ENCODE results near the gene ASPM.
A peak's percentile ranks its signal among the peaks of the same experiment; 100 is the strongest.

The ASPM gene, protein sequence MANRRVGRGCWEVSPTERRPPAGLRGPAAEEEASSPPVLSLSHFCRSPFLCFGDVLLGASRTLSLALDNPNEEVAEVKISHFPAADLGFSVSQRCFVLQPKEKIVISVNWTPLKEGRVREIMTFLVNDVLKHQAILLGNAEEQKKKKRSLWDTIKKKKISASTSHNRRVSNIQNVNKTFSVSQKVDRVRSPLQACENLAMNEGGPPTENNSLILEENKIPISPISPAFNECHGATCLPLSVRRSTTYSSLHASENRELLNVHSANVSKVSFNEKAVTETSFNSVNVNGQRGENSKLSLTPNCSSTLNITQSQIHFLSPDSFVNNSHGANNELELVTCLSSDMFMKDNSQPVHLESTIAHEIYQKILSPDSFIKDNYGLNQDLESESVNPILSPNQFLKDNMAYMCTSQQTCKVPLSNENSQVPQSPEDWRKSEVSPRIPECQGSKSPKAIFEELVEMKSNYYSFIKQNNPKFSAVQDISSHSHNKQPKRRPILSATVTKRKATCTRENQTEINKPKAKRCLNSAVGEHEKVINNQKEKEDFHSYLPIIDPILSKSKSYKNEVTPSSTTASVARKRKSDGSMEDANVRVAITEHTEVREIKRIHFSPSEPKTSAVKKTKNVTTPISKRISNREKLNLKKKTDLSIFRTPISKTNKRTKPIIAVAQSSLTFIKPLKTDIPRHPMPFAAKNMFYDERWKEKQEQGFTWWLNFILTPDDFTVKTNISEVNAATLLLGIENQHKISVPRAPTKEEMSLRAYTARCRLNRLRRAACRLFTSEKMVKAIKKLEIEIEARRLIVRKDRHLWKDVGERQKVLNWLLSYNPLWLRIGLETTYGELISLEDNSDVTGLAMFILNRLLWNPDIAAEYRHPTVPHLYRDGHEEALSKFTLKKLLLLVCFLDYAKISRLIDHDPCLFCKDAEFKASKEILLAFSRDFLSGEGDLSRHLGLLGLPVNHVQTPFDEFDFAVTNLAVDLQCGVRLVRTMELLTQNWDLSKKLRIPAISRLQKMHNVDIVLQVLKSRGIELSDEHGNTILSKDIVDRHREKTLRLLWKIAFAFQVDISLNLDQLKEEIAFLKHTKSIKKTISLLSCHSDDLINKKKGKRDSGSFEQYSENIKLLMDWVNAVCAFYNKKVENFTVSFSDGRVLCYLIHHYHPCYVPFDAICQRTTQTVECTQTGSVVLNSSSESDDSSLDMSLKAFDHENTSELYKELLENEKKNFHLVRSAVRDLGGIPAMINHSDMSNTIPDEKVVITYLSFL (N-terminal part only)

DNA sequence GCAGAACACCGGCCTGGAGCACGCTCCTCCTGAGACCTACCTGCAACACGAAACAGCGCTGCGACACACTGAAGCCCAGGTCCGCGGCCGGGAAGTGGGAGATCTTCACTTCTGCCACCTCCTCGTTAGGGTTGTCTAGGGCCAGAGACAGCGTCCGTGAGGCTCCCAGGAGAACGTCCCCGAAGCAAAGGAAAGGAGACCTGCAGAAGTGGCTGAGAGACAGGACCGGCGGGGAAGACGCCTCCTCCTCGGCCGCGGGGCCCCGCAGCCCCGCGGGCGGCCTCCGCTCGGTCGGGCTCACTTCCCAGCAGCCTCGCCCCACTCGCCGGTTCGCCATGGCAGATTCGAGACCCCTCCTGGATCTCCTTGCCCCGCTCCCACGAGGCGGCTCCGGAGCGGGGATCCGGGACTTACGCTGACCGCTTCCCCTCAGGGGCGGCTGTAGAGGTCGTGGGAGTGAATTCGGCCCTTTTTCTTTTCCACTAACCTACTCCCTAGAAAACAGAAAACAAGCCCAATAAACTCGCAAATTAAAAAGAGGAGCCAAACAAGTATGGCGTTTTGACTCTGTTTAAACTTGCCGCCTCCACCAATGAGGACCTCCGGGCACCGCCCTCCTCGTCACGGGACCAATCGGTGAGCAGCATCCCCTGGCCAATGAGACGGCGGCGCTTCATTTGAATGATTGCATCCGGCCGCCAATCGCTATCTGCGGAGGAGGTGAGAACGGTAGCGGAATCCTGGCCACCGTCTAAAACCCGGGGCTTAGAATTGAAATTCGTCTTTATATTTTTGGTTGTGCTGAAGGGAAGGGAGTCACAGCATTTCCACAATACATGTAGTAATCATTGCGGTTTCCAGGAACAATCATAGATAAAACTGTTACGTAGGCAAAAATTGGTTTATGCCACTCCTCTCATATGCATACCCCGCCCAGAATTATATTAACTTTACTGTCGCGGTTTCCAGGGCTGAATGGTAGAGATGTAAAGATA lies at the start of gene ASPM:
Gene ASPM, minus strand, starts transcription at position 569 of the 995 bp plus-strand sequence. Its CDS starts 232 bp downstream, at position 337.
- peak; percentile 96 for DNase-seq (ENCODE audit: low read depth, low spot score)

DNA sequence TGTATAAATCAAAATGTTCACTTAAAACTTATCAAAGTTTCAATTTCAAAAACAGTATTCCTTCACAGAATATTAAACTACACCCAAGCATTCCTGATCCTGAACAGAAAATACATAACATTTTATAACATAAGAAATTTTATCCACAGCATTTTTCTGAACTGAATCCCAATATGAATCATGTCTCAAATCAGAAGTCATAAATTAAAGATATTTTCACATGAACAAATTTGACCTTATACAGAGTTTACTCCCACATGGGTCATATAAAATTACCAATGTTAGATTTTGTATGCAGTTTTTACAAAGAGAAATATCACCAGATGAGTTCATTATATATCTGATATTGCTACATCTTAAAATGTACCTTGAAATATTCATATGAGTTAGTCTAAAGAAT lies 48.6 kb upstream of the ASPM start:
- no peak for DNase-seq (ENCODE audit: low read depth, low spot score)

DNA sequence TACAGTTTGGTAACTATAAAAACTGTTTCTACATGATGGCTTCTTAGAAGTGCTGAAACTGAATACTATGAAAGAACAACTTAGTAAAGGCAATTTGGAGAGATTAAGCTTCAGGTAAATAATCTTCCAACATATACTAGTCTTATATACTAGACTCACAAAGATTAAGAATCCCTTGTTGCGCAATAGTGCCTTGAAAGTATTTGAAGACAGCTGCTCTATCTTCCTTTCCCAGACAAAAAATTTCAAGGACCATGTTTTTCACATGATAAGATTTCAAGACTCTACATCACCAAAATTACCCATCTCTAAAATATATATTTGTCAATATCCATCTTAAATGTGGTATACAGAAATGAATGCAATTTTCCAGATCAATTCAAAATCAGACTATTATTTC lies 37.7 kb upstream of the ASPM start:
- no peak for DNase-seq (ENCODE audit: low read depth, low spot score)

DNA sequence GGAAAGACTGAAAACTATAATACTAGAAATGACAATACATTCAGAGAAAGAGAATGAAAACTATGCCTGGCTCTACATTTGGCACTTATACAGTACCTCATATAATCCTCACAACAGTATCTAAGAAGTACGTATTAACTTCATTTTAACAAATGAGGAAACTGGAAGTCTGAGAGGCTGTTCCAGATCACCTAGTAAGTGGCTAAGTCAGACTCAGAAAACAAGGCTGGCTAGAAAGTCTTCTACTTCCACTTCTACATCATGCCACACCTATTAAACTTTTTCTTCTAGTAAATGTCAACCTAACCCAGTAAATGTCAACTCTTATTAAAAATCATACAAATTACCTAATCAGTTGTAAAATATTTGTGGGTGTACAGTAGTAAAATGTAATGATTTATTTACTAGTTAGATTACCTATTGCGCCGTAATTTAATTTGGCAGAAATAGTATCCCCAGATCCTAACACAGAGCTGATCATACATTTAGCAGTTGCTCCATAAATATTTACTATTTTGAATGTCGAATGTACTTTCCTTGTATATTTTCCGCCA lies 36.8 kb upstream of the ASPM start:
- no peak for DNase-seq (ENCODE audit: low read depth, low spot score)

DNA sequence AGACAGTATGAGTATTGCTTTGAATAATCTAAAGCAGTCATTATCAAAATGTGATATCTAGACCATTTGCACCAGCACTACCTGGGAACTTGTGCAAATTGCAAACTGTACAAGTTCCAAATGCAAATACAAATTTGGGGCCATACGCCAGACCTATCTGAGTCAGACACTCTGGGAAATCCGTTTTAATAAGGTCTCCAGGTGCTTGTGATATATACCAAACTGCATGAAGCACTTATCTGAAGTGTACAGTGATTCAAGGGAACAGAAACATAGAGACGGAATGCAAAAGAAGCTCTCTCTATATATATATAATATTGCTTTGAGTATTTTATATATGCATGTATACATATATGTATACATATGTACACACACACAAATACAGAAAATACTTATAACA lies 36.2 kb upstream of the ASPM start:
- DNase-seq (ENCODE audit: low read depth, low spot score), result no peak

DNA sequence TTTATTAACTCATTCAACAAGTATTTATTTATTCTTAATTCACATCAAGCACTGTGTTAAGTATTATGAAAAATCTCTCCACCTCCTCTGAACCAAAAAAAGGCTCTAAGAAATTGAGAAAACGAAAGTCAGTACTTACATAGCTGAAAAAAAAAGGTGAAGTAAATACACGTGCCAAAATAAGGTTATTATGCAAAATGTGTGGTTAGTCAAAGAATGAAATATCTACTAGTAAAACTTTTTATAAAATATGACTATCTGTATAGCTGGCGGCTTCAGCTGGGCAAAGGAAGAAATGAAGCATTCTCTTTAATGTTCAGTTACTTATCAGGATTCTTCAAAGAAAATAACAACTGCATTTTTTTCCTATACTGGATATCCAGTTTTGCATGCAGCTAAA lies 35.5 kb upstream of the ASPM start:
- no peak for DNase-seq (ENCODE audit: low read depth, low spot score)

DNA sequence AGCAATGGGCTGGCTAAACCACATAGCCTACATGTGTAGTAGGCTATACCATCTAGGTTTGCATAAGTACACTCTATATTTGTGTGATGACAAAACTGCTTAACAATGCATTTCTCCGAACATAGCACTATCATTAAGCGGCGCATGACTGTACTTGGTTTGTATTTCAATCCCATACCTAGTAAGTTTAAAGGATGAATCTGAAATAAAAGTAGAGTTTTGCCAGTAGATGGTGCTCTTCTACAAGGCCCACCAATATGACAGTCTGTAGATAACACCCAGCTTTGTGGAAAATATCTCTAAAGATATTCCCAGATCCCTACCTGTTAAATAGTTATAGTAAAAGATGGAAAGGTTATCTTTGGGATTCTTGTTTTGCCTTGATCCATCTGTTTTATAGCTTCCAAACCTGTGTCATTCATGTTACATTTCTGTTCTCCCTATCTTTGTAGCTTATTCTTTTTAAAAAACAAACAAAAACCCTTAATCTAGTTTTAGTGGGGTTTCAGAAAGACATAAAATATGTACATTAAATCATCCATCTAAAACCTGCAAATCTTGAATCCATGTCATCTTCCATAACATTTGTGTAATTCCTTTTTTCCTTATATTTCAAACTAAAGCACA lies 33.9 kb upstream of the ASPM start:
- no peak for DNase-seq (ENCODE audit: low read depth, low spot score)

DNA sequence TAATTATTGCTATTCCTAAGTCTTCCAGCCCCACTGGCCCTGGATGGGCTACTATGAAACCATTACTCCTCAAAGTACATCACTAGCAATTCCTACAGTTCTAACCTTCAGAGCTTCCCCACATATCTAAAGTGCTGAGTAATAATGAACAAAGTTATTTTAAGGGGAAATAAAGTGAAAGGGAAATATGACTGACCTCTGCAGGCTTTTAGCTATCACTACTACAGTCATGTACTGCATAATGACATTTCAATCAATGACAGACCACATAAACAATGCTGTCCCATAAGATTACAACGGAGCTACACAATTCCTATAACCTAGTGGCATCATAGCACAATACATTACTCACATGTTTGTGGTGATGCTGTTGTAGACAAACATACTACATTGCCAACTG lies 32.5 kb upstream of the ASPM start:
- no peak for DNase-seq (ENCODE audit: low read depth, low spot score)

DNA sequence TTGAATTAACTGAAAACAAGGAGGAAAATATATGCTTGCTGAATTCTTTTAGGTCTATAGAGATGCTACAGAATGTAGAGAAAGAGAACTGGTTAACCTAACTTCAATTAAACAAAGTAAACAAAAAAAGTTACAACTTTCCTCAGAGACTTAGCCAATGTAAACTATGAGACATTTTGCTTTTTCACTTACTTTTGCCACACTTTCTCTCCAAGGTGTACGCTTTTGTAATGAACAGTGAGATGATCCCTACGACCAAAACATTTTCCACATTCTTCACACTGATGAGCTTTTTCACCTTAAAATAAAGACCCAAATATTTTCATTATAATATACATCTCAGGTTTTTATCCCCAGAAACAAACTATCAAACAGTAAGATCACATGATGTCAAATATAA lies 28.3 kb upstream of the ASPM start:
- DNase-seq (ENCODE audit: low read depth, low spot score), result no peak

DNA sequence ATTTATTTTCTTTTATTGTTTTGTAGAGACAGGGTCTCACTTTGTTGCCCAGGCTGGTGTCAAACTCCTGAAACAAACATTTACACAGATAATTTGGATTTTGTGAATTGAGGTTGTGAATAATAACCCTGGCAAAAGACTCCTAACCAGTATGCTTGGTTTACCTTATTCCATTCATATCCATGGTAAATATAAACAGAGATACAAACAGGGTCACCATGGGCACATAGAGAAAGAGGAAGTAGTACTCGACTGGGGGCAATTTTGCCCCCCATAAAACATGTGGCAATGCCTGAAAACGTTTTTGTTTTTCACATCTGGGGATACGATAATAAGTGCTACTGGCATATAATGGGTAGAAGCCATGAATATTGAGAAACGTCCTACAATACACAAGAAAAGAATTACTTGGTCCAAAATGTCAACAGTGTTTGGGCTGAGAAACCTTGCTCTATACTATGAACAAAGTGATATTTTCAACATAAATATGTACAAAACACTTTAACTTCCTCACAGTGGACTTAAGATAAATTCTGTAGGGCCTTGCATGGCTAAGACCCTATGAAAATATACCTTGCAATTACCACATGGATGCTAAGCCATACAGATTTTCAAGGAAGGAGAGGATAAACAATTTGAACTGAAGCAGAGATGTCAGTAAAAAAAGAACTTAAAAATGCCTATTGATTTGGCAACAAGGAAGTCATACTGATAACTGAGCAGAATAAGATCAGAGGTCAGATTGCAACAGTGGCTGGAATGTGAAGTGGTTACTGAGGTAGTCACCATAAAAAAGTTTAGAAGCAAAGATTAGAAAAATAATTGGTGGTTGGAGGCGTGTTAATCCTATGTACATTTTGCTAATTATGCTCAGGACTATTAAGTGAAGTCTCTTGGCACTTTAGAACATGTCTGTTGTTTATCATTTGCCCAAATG lies 27.4 kb upstream of the ASPM start:
- no peak for DNase-seq (ENCODE audit: low read depth, low spot score)

DNA sequence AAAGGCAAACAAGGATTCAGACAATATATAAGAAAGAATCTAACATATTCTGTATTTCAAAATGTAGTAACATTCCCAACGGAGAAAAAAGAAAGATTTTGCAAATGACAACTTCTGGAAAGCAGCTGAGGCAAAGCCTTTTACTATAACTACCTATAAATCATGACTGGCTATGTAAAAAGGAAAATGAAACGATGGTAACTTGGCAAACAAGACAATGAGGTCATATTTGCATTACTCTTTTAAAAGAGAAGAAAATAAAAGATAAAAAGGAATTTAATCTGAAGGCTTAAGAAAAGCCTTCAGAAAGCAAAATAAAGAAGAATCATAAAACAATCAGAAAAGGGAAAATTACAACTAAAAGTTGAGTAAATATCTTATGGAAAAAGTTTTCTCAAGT lies 25.1 kb upstream of the ASPM start:
- no peak for DNase-seq (ENCODE audit: low read depth, low spot score)

DNA sequence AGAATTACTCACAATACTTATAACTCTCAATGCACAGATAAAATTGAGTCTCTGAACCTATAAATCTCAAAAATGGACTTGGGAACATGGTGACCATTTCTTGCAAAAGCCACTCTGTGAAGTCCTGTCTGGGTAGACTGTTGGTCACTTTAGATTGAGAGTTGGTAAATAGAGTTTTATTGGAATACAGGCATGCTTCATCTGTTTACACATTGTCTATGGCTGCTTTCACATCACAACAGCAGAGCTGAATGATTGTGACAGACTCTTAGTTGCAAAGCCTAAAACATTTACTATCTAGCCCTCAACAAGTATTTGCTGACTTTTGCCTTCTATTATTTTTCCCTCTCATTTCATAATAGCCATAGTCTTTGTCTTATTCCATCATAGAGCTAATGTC lies 24.1 kb upstream of the ASPM start:
- no peak for DNase-seq (ENCODE audit: low read depth, low spot score)

DNA sequence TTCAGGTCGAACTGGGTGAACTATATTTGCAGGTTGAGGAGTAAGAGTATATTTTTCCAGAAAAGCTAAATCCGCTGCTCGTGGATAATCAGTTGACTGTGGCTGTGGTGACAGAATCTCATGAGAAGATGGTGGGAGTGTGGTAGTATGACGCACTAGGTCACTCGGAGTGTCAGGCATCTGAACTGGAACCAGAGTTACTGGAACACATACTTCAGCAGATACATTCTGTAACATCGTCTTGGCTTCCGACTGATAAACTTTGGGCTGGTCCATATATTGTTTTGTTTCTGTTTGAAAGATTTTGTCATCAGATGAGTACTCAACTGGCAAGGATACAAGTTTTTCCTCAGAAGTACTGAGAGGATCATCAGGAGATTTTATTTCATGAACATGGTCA lies 13.0 kb upstream of the ASPM start:
- no peak for DNase-seq (ENCODE audit: low read depth, low spot score)

DNA sequence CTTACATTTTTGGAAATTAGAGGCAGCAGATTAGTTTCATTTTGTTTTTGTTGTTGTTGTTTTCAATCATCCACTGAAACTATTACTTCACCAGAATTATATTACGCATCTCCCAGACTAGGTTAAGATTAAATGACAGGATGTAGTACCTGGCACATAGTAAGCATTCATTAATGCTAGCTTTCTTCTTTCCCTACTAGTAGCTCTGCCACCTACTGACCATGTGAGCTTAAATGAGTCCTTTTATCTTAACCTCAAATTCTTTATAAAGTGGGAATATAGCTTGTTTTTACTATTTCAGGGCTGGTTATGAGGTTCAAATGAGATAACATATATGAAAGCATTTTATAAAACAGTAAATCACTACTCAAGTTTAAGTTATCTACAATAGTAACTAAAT lies 10.2 kb upstream of the ASPM start:
- DNase-seq (ENCODE audit: low read depth, low spot score), result no peak

DNA sequence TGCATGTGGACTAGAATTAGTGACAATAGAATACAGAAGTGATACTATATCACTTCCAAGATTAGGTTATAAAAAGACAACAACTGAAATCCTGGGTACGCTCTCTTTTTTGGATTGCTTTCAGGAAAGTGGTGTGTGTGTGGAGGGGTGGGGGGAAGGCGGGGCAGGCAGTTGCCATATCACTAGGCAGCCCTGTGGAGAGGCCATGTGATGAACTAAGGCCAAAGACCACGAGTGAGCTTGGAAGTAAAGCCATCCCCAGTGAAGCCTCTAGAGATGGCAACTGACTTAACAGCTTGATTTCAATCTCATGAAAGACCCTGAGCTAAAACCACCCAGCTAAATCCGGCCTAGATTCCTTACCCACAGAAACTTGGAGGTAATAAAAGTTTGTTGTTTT lies 6.2 kb upstream of the ASPM start:
- no peak for DNase-seq (ENCODE audit: low read depth, low spot score)

DNA sequence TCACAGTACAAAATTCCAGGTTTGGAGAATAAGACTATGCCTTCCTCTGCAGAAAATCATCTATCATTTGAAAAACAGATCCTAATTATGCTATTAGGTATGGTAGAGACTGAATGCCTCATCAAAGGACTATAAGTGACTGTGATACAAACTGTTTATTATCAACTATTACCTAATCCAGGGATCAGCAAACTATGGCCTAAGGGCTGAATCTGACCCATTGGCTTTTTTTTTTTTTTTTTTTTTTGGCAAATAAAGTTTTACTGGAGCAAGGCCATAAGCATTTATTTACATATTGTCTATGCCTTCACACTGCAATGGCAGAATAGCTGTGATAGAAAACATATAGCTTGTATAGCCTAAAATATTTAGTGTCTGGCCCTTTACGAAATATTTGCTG lies 4.7 kb upstream of the ASPM start:
- DNase-seq (ENCODE audit: low read depth, low spot score), result no peak

DNA sequence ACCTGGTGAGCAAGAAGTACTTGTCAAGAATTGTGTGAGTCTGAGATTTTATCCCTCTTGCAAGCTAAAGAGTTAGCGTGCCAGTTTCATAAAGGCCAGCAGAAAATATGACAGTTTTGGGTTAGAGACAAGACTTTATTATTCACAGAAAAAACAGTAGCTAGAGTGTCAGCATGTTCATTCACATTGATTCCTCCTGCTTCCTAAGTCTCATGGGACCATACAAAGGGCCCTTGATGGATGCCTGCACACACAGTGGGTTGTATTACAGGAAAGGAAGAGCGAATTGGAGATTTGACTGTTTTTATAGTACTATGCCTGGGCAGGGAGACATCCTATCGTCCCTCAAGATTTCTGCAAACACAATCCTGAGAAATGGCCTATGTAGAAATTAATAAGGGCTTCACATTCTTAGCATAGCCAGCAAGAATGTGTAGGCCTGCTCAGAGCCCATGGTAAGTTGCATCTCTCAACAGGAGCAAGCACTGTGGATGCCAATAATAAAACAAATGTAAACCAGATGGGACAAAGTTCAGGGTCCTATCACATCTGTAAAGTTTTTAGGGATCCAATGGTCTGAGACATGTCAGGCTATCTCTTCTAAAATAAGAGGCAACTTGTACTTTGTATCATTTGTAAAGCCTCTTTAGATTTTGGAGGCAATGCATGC lies 4.0 kb upstream of the ASPM start:
- DNase-seq (ENCODE audit: low read depth, low spot score), result no peak

DNA sequence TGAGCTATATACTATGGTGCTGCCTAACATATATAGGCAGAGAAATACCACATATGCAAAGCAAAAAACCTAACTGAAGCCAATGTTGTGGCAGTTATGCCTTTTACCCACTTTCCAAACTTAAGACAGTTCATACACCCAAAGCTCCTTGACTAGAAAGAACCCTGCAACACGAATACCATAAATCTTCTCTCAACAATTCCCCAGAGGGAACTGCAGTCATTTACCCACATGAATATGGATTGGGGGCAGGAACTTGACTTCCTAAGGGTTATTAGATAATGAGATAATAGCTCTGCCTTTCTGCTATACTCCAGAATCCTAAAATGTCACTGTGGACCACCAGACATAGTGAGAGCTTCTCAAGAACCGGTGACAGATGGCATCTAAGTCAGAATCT lies 2.9 kb upstream of the ASPM start:
- no peak for DNase-seq (ENCODE audit: low read depth, low spot score)
